HEK293 (cell line): ENCODE data around the gene PALMD.

Source experiments
- CTCF ChIA-PET: fragments of 350-600 bp; formaldehyde crosslinking; extraction: SDS; loops from one replicate; lab custom pipeline; 2021; ENCODE audit warnings: antibody characterized with exemption; lab: Yijun Ruan, JAX
- POLR2A ChIA-PET: fragments of 300-600 bp; formaldehyde crosslinking; extraction: SDS; loops from one replicate; lab custom pipeline; 2020; ENCODE audit warnings: antibody characterized with exemption, inconsistent platforms; lab: Yijun Ruan, JAX
- H3K27ac ChIP-seq: fragments of 200-500 bp; sonication (Bioruptor generic); 2 replicates; pipeline ENCODE4 v1.5.1; 2014; ENCODE audit warnings: low read depth, low read length, control low read depth, inconsistent platforms; ENCODE audit errors: extremely low read depth
- H3K36me3 ChIP-seq, 2 experiments: fragments of 200-500 bp in 1 of 2; sonication (Bioruptor generic) in 1 of 2; 1 replicate in 1 of 2; 2 replicates in 1 of 2; pipeline ENCODE4 v1.5.1; 2014 to 2017; ENCODE audit warnings: inconsistent platforms in 2 of 2, low read length in 2 of 2; ENCODE audit not compliant: control insufficient read depth in 2 of 2, insufficient read depth in 1 of 2
- H3K4me1 ChIP-seq: fragments of 200-500 bp; sonication (Bioruptor generic); 2 replicates; pipeline ENCODE4 v1.5.1; 2014; ENCODE audit warnings: mild to moderate bottlenecking, low read length, inconsistent platforms; ENCODE audit not compliant: control insufficient read depth, insufficient read depth
- H3K4me3 ChIP-seq: 2 replicates; pipeline ENCODE4 v1.5.1; 2011; ENCODE audit warnings: low read depth, mild to moderate bottlenecking, control low read depth, low read length, moderate library complexity
- H3K9me3 ChIP-seq: fragments of 200-500 bp; sonication (Bioruptor generic); 2 replicates; pipeline ENCODE4 v1.5.1; 2014; ENCODE audit warnings: low read depth, low read length, inconsistent platforms; ENCODE audit not compliant: control insufficient read depth, insufficient read depth
- FEZF1 ChIP-seq: fragments of 450-650 bp; formaldehyde crosslinking; IDR thresholded peaks from 2 replicates; pipeline ENCODE4 v1.5.1; 2016; ENCODE audit warnings: missing biosample characterization, missing genetic modification characterization
- GLIS2 ChIP-seq: fragments of 450-650 bp; formaldehyde crosslinking; IDR thresholded peaks from 2 replicates; pipeline ENCODE4 v1.5.1; 2016; ENCODE audit warnings: missing biosample characterization, missing genetic modification characterization
- KLF16 ChIP-seq: fragments of 450-650 bp; formaldehyde crosslinking; IDR thresholded peaks from 2 replicates; pipeline ENCODE4 v1.5.1; 2017; ENCODE audit warnings: missing biosample characterization, missing genetic modification characterization
- YY1 ChIP-seq: fragments of 450-650 bp; formaldehyde crosslinking; IDR thresholded peaks from 2 replicates; pipeline ENCODE4 v1.5.1; 2018; ENCODE audit warnings: missing biosample characterization, missing genetic modification characterization
- YY2 ChIP-seq: fragments of 450-650 bp; formaldehyde crosslinking; IDR thresholded peaks from 2 replicates; pipeline ENCODE4 v1.5.1; 2016; ENCODE audit warnings: missing biosample characterization, missing genetic modification characterization
- ZBTB1 ChIP-seq: fragments of 450-650 bp; formaldehyde crosslinking; IDR thresholded peaks from 2 replicates; pipeline ENCODE4 v1.5.1; 2016; ENCODE audit warnings: missing biosample characterization, missing genetic modification characterization
- ZNF19 ChIP-seq: fragments of 450-650 bp; formaldehyde crosslinking; IDR thresholded peaks from 2 replicates; pipeline ENCODE4; 2016; ENCODE audit warnings: missing biosample characterization, missing genetic modification characterization, low read depth
- ZNF391 ChIP-seq: fragments of 450-650 bp; formaldehyde crosslinking; IDR thresholded peaks from 2 replicates; pipeline ENCODE4 v1.5.1; 2016; ENCODE audit warnings: low read depth, missing biosample characterization, missing genetic modification characterization, borderline replicate concordance
- ZNF610 ChIP-seq: fragments of 450-650 bp; formaldehyde crosslinking; IDR thresholded peaks from 2 replicates; pipeline ENCODE4 v1.5.1; 2016; ENCODE audit warnings: missing biosample characterization, missing genetic modification characterization, borderline replicate concordance
- ZNF747 ChIP-seq: fragments of 450-650 bp; formaldehyde crosslinking; IDR thresholded peaks from 2 replicates; pipeline ENCODE4 v1.5.1; 2016; ENCODE audit warnings: missing biosample characterization, missing genetic modification characterization
- TF ChIP-seq, protein P1 (sequence below): fragments of 450-650 bp; formaldehyde crosslinking; IDR thresholded peaks from 2 replicates; pipeline ENCODE4 v1.5.1; 2016; ENCODE audit warnings: missing biosample characterization, missing genetic modification characterization
- TF ChIP-seq, protein P2 (sequence below): fragments of 450-650 bp; formaldehyde crosslinking; IDR thresholded peaks from 2 replicates; pipeline ENCODE4 v1.5.1; 2017; ENCODE audit warnings: missing biosample characterization, missing genetic modification characterization
- TF ChIP-seq, protein P3 (sequence below): fragments of 450-650 bp; formaldehyde crosslinking; IDR thresholded peaks from 2 replicates; pipeline ENCODE4 v1.5.1; 2016; ENCODE audit warnings: missing biosample characterization, missing genetic modification characterization
- TF ChIP-seq, protein P4 (sequence below): fragments of 450-650 bp; formaldehyde crosslinking; IDR thresholded peaks from 2 replicates; pipeline ENCODE4 v1.5.1; 2017; ENCODE audit warnings: missing biosample characterization, missing genetic modification characterization
- TF ChIP-seq, protein P5 (sequence below): fragments of 450-650 bp; formaldehyde crosslinking; IDR thresholded peaks from 2 replicates; pipeline ENCODE4 v1.5.1; 2017; ENCODE audit warnings: missing biosample characterization, missing genetic modification characterization
- TF ChIP-seq, protein P6 (sequence below): fragments of 450-650 bp; formaldehyde crosslinking; IDR thresholded peaks from 2 replicates; pipeline ENCODE4; 2016; ENCODE audit warnings: missing biosample characterization, missing genetic modification characterization
- TF ChIP-seq, protein P7 (sequence below): fragments of 450-650 bp; formaldehyde crosslinking; IDR thresholded peaks from 2 replicates; pipeline ENCODE4 v1.5.0; 2017; ENCODE audit warnings: missing biosample characterization, missing genetic modification characterization, borderline replicate concordance

PALMD gene

DNA sequence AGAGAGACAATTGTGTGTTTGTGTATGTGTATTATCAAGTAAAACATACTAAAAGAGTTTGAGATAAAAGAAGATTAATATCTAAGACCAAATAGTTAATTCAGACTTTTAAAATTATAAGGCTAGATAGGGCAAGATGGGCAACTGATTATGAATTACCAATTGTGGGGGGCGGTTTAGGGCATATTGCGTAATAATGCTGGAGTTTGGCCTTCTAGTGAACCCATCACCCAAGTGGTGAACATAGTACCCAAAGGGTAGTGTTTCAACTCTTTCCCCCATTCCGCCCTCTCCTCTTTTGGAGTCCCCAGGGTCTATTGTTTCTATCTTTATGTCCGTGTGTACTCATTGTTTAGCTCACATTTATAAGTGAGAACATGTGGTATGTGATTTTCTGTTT is 65.1 kb downstream of the PALMD start (continued):
- TF ChIP-seq, protein P1, sequence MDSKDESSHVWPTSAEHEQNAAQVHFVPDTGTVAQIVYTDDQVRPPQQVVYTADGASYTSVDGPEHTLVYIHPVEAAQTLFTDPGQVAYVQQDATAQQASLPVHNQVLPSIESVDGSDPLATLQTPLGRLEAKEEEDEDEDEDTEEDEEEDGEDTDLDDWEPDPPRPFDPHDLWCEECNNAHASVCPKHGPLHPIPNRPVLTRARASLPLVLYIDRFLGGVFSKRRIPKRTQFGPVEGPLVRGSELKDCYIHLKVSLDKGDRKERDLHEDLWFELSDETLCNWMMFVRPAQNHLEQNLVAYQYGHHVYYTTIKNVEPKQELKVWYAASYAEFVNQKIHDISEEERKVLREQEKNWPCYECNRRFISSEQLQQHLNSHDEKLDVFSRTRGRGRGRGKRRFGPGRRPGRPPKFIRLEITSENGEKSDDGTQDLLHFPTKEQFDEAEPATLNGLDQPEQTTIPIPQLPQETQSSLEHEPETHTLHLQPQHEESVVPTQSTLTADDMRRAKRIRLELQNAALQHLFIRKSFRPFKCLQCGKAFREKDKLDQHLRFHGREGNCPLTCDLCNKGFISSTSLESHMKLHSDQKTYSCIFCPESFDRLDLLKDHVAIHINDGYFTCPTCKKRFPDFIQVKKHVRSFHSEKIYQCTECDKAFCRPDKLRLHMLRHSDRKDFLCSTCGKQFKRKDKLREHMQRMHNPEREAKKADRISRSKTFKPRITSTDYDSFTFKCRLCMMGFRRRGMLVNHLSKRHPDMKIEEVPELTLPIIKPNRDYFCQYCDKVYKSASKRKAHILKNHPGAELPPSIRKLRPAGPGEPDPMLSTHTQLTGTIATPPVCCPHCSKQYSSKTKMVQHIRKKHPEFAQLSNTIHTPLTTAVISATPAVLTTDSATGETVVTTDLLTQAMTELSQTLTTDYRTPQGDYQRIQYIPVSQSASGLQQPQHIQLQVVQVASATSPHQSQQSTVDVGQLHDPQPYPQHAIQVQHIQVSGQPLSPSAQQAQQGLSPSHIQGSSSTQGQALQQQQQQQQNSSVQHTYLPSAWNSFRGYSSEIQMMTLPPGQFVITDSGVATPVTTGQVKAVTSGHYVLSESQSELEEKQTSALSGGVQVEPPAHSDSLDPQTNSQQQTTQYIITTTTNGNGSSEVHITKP (tag by site-specific recombination), result no peak
- no peak for TF ChIP-seq ZNF19 (tag by site-specific recombination)
- TF ChIP-seq, protein P2, sequence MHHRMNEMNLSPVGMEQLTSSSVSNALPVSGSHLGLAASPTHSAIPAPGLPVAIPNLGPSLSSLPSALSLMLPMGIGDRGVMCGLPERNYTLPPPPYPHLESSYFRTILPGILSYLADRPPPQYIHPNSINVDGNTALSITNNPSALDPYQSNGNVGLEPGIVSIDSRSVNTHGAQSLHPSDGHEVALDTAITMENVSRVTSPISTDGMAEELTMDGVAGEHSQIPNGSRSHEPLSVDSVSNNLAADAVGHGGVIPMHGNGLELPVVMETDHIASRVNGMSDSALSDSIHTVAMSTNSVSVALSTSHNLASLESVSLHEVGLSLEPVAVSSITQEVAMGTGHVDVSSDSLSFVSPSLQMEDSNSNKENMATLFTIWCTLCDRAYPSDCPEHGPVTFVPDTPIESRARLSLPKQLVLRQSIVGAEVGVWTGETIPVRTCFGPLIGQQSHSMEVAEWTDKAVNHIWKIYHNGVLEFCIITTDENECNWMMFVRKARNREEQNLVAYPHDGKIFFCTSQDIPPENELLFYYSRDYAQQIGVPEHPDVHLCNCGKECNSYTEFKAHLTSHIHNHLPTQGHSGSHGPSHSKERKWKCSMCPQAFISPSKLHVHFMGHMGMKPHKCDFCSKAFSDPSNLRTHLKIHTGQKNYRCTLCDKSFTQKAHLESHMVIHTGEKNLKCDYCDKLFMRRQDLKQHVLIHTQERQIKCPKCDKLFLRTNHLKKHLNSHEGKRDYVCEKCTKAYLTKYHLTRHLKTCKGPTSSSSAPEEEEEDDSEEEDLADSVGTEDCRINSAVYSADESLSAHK (tag by site-specific recombination), result no peak
- TF ChIP-seq, protein P3, sequence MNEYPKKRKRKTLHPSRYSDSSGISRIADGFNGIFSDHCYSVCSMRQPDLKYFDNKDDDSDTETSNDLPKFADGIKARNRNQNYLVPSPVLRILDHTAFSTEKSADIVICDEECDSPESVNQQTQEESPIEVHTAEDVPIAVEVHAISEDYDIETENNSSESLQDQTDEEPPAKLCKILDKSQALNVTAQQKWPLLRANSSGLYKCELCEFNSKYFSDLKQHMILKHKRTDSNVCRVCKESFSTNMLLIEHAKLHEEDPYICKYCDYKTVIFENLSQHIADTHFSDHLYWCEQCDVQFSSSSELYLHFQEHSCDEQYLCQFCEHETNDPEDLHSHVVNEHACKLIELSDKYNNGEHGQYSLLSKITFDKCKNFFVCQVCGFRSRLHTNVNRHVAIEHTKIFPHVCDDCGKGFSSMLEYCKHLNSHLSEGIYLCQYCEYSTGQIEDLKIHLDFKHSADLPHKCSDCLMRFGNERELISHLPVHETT (tag by site-specific recombination), result no peak
- TF ChIP-seq, all 188 proteins: peak for 0

DNA sequence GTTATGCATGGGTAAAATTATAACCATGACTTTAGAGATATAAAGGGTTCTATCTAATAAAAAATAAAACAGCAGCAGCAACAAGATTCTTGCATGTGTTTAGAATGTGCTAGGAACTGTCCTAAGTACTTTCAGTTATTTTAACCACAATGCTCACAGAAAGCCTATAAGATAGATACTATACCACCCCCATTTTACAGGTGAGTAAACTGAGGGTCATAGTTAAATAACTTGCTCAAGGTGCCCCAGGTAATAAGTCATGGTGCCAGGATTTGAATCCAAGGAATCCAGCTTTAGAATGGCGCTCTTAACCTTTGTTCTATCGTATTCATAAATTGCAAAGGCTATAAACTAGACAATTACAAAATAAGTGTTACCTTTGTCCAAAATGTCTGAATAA is 67.1 kb downstream of the PALMD start:
- Histone ChIP-seq H3K9me3 (no peaks in the 10 kb centered on the region), H3K36me3 (peaks cover 0 to 23% of the 10 kb centered on the region in 2 experiments; a peak in 1 of 3 replicates), H3K27ac (no peak overlapping the region), H3K4me3 (no peak overlapping the region), H3K4me1 (no peaks in the 10 kb centered on the region)
- ChIA-PET POLR2A (no interaction called here), CTCF (interaction anchor here (1.0 kb wide), 1 partner anchor 532 kb away, joined by 3 read pairs; no protein-coding TSS in a partner anchor)
- TF ChIP-seq FEZF1 (tag by site-specific recombination) (no peak), ZNF610 (no peak), ZNF747 (tag by site-specific recombination) (no peak), ZBTB1 (tag by site-specific recombination) (no peak), ZNF391 (no peak), YY2 (no peak), GLIS2 (tag by site-specific recombination) (no peak), KLF16 (no peak), YY1 (no peak)
- TF ChIP-seq, protein P2 (tag by site-specific recombination), result no peak
- TF ChIP-seq, protein P4, sequence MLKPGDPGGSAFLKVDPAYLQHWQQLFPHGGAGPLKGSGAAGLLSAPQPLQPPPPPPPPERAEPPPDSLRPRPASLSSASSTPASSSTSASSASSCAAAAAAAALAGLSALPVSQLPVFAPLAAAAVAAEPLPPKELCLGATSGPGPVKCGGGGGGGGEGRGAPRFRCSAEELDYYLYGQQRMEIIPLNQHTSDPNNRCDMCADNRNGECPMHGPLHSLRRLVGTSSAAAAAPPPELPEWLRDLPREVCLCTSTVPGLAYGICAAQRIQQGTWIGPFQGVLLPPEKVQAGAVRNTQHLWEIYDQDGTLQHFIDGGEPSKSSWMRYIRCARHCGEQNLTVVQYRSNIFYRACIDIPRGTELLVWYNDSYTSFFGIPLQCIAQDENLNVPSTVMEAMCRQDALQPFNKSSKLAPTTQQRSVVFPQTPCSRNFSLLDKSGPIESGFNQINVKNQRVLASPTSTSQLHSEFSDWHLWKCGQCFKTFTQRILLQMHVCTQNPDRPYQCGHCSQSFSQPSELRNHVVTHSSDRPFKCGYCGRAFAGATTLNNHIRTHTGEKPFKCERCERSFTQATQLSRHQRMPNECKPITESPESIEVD (tag by site-specific recombination), result no peak
- TF ChIP-seq, protein P5, sequence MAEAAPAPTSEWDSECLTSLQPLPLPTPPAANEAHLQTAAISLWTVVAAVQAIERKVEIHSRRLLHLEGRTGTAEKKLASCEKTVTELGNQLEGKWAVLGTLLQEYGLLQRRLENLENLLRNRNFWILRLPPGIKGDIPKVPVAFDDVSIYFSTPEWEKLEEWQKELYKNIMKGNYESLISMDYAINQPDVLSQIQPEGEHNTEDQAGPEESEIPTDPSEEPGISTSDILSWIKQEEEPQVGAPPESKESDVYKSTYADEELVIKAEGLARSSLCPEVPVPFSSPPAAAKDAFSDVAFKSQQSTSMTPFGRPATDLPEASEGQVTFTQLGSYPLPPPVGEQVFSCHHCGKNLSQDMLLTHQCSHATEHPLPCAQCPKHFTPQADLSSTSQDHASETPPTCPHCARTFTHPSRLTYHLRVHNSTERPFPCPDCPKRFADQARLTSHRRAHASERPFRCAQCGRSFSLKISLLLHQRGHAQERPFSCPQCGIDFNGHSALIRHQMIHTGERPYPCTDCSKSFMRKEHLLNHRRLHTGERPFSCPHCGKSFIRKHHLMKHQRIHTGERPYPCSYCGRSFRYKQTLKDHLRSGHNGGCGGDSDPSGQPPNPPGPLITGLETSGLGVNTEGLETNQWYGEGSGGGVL (tag by site-specific recombination), result no peak
- TF ChIP-seq, protein P6, sequence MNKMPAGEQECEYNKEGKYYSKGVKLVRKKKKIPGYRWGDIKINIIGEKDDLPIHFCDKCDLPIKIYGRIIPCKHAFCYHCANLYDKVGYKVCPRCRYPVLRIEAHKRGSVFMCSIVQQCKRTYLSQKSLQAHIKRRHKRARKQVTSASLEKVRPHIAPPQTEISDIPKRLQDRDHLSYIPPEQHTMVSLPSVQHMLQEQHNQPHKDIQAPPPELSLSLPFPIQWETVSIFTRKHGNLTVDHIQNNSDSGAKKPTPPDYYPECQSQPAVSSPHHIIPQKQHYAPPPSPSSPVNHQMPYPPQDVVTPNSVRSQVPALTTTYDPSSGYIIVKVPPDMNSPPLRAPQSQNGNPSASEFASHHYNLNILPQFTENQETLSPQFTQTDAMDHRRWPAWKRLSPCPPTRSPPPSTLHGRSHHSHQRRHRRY (tag by site-specific recombination), result no peak
- TF ChIP-seq, protein P7, sequence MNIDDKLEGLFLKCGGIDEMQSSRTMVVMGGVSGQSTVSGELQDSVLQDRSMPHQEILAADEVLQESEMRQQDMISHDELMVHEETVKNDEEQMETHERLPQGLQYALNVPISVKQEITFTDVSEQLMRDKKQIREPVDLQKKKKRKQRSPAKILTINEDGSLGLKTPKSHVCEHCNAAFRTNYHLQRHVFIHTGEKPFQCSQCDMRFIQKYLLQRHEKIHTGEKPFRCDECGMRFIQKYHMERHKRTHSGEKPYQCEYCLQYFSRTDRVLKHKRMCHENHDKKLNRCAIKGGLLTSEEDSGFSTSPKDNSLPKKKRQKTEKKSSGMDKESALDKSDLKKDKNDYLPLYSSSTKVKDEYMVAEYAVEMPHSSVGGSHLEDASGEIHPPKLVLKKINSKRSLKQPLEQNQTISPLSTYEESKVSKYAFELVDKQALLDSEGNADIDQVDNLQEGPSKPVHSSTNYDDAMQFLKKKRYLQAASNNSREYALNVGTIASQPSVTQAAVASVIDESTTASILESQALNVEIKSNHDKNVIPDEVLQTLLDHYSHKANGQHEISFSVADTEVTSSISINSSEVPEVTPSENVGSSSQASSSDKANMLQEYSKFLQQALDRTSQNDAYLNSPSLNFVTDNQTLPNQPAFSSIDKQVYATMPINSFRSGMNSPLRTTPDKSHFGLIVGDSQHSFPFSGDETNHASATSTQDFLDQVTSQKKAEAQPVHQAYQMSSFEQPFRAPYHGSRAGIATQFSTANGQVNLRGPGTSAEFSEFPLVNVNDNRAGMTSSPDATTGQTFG (tag by site-specific recombination), result no peak
